Breast epithelium (tissue), 3 donors: ENCODE measurements around the gene TNRC18.

Source experiments
- POLR2A ChIP-seq: fragments of 450-650 bp; IDR thresholded peaks from one replicate; pipeline ENCODE4 v1.6.1; 2016; ENCODE audit warnings: antibody characterized with exemption, mild to moderate bottlenecking, moderate library complexity
- POLR2AphosphoS5 ChIP-seq, 3 donors: sonication (generic); formaldehyde crosslinking; IDR thresholded peaks; one replicate each; pipeline ENCODE4 v1.6.1; 2017; ENCODE audit warnings: antibody characterized with exemption in 3 of 3
- TF ChIP-seq, protein P1 (sequence below), 3 donors: fragments of 450-650 bp; IDR thresholded peaks; one replicate each; pipeline ENCODE4 v1.5.1; 2016 to 2017; ENCODE audit warnings: antibody characterized with exemption in 3 of 3, mild to moderate bottlenecking in 3 of 3, moderate library complexity in 3 of 3

- TF ChIP-seq POLR2A (no peak), POLR2AphosphoS5 (IDR thresholded peaks at IDR 0.05) (no peak)
- TF ChIP-seq, protein P1, sequence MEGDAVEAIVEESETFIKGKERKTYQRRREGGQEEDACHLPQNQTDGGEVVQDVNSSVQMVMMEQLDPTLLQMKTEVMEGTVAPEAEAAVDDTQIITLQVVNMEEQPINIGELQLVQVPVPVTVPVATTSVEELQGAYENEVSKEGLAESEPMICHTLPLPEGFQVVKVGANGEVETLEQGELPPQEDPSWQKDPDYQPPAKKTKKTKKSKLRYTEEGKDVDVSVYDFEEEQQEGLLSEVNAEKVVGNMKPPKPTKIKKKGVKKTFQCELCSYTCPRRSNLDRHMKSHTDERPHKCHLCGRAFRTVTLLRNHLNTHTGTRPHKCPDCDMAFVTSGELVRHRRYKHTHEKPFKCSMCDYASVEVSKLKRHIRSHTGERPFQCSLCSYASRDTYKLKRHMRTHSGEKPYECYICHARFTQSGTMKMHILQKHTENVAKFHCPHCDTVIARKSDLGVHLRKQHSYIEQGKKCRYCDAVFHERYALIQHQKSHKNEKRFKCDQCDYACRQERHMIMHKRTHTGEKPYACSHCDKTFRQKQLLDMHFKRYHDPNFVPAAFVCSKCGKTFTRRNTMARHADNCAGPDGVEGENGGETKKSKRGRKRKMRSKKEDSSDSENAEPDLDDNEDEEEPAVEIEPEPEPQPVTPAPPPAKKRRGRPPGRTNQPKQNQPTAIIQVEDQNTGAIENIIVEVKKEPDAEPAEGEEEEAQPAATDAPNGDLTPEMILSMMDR (IDR thresholded peaks at IDR 0.05) = no peak
These were observed 32.1 kb upstream of the TNRC18 start for GRCh38 chr7:5455581-5456219.
